ENCODE data around the gene TFPT. TPM values are rescaled to one million over a fixed set of nuclear protein-coding genes. Genes with fewer than 3 reads are reported as not detected.

Gene TFPT
- total and polyA plus RNA-seq, 2 donors (not counting 3 experiments of a cell fraction or from before 2014, with no cell fraction given), result 28.3 to 32.1 TPM

GRCh38 chr19:54151362-54152035 lies 36.0 kb upstream of the TFPT start:
- H3K27ac ChIP-seq (ENCODE audit: insufficient read depth, low read depth, low read length), result no peak overlapping the region
- intact Hi-C loops (cut with micrococcal nuclease), result no loop called here
- TF ChIP-seq MYC (IDR thresholded peaks at IDR 0.05; ENCODE audit: low read depth, low read length), result no peak
- TF ChIP-seq POLR2AphosphoS5 (IDR thresholded peaks at IDR 0.05; ENCODE audit: insufficient read depth, low read depth, low read length), result no peak
- TF ChIP-seq CTCF (IDR thresholded peaks at IDR 0.05; ENCODE audit: extremely low read depth in 1 of 2, insufficient read depth in 1 of 2, low read depth in 1 of 2, low read length in 2 of 2), result no peak
- TF ChIP-seq EZH2 (IDR thresholded peaks at IDR 0.05; ENCODE audit: borderline replicate concordance, low read depth, low read length, severe bottlenecking), result no peak
- no peak for TF ChIP-seq POLR2A (IDR thresholded peaks at IDR 0.05; ENCODE audit: low read depth, low read length)
- TF ChIP-seq GATA2 (IDR thresholded peaks at IDR 0.05; ENCODE audit: insufficient read depth, insufficient read length, low read depth, low read length), result no peak
- no peak for TF ChIP-seq FOS (IDR thresholded peaks at IDR 0.05; ENCODE audit: borderline replicate concordance, insufficient read depth, low read length)
- TF ChIP-seq JUN (IDR thresholded peaks at IDR 0.05; ENCODE audit: borderline replicate concordance, insufficient read depth, insufficient read length, low read depth), result no peak
- TF ChIP-seq MAX (IDR thresholded peaks at IDR 0.05; ENCODE audit: insufficient read depth, insufficient read length), result no peak
- H3K9me1 ChIP-seq (replicated peaks; ENCODE audit: control insufficient read depth, extremely low read depth, insufficient read depth, low read length), result no peaks in the 10 kb centered on the region
- no peak overlapping the region for H2AFZ ChIP-seq (ENCODE audit: low read depth, low read length)
- H3K9ac ChIP-seq (replicated peaks; ENCODE audit: extremely low read depth, insufficient read depth, low read length), result no peak overlapping the region
- no peak overlapping the region for H3K4me3 ChIP-seq (replicated peaks in 1 of 3; ENCODE audit: insufficient read depth in 1 of 3, low read depth in 1 of 3, low read length in 3 of 3)
- no peaks in the 10 kb centered on the region for H4K20me1 ChIP-seq (replicated peaks; ENCODE audit: control insufficient read depth, extremely low read depth, insufficient read depth, low read length)
- CTCF ChIA-PET, result no interaction called here
- POLR2A ChIA-PET, result interaction anchor here (1.5 kb wide), 1 partner anchor 14 kb away, joined by 7 read pairs; the partner anchor contains the start of gene CNOT3
- no peaks in the 10 kb centered on the region for H3K79me2 ChIP-seq (ENCODE audit: control insufficient read depth, insufficient read depth, low read length)
- no TSS peak for BruUV-seq (replicated peaks)
- H3K9me3 ChIP-seq (replicated peaks; ENCODE audit: control insufficient read depth, insufficient read depth, low read length), result no peaks in the 10 kb centered on the region
- peaks cover 15 to 73% of the 10 kb centered on the region in 2 experiments for H3K36me3 ChIP-seq (ENCODE audit: control insufficient read depth in 2 of 2, extremely low read depth in 1 of 2, insufficient read depth in 2 of 2, low read length in 2 of 2)
- no peak for FAIRE-seq
- no peaks in the 10 kb centered on the region for H3K27me3 ChIP-seq (ENCODE audit: control insufficient read depth in 2 of 2, insufficient read depth in 2 of 2, low read length in 2 of 2)
- H3K4me1 ChIP-seq (ENCODE audit: control insufficient read depth, extremely low read depth, insufficient read depth, low read length), result no peaks in the 10 kb centered on the region
- no peak overlapping the region for H3K4me2 ChIP-seq (ENCODE audit: insufficient read depth, low read length)
- dilution Hi-C loops (cut with MboI; ENCODE audit: extremely low pct_ligation_motif_present, low sequenced_read_pairs), result no loop called here
- no peak for DNase-seq (ENCODE audit: low read depth, low spot score)

Data from endothelial cell of umbilical vein (primary cell).